ENCODE data around the gene TIFAB. TPM values are rescaled to one million over a fixed set of nuclear protein-coding genes. Genes with fewer than 3 reads are reported as not detected.

The TIFAB gene
- total RNA-seq, 1 experiment from 2014 or later = not detected

- Histone ChIP-seq H3K9me2 (ENCODE audit: insufficient read depth) (no peaks in the 10 kb centered on the region), H3K27ac (ENCODE audit: low read depth, low read length) (no peak overlapping the region), H3K27me3 (ENCODE audit: insufficient read depth, low read length) (no peaks in the 10 kb centered on the region), H3K9me3 (ENCODE audit: control insufficient read depth in 1 of 2, insufficient read depth in 1 of 2, low read depth in 1 of 2, low read length in 2 of 2) (no peaks in the 10 kb centered on the region), H3K4me2 (ENCODE audit: low read length) (no peak overlapping the region), H2AFZ (ENCODE audit: low read depth, low read length, poor library complexity, severe bottlenecking) (no peak overlapping the region), H3K9ac (ENCODE audit: low read length) (no peak overlapping the region), H3K4me1 (ENCODE audit: control insufficient read depth in 1 of 2, insufficient read depth in 2 of 2, low read length in 2 of 2) (no peaks in the 10 kb centered on the region), H4K20me1 (ENCODE audit: insufficient read depth) (no peaks in the 10 kb centered on the region), H3K79me2 (ENCODE audit: insufficient read depth, low read length) (no peaks in the 10 kb centered on the region), H3K4me3 (replicated peaks in 1 of 2; ENCODE audit: low read depth in 1 of 2, low read length in 2 of 2) (no peak overlapping the region), H3K36me3 (ENCODE audit: control insufficient read depth in 1 of 2, insufficient read depth in 2 of 2, low read length in 2 of 2) (no peaks in the 10 kb centered on the region)
- ChIA-PET POLR2A (no interaction called here), RAD21 (ENCODE audit: low non-redundant PET in 1 of 2, low total read pairs in 2 of 2, uncharacterized antibody in 2 of 2, unreplicated experiment in 2 of 2) (no interaction called here), CTCF (interaction anchor here (0.9 kb wide), 1 partner anchor 16 kb away, joined by 3 read pairs; no protein-coding TSS in a partner anchor)
- BruUV-seq (replicated peaks) = no TSS peak
- intact Hi-C loops (cut with micrococcal nuclease) = no loop called here
- DNase-seq (ENCODE audit: low read depth, low spot score) (no peak), ATAC-seq (no peak)
- TF ChIP-seq SRF (IDR thresholded peaks at IDR 0.05; ENCODE audit: low read depth) = no peak
- TF ChIP-seq POLR2A (IDR thresholded peaks at IDR 0.05; ENCODE audit: borderline replicate concordance, extremely low read depth, insufficient read depth, insufficient read length) = no peak
- TF ChIP-seq CEBPB (IDR thresholded peaks at IDR 0.05; ENCODE audit: low read depth) = no peak
- no peak for TF ChIP-seq ATF3 (IDR thresholded peaks at IDR 0.05)
- no peak for TF ChIP-seq EZH2 (IDR thresholded peaks at IDR 0.05)
- TF ChIP-seq CTCF (IDR thresholded peaks at IDR 0.05 in 2 of 3, conservative IDR thresholded peaks at IDR 0.05 in 1 of 3; ENCODE audit: borderline replicate concordance in 1 of 3, insufficient read depth in 1 of 3, low read depth in 2 of 3, low read length in 2 of 3) = no peak
- no peak for TF ChIP-seq ZFX (IDR thresholded peaks at IDR 0.05)
- no peak for TF ChIP-seq REST (IDR thresholded peaks at IDR 0.05; ENCODE audit: low read depth)
- TF ChIP-seq TCF7L2 (IDR thresholded peaks at IDR 0.05; ENCODE audit: borderline replicate concordance, extremely low read depth, insufficient read depth, insufficient read length) = no peak
- no peak for TF ChIP-seq MAX (IDR thresholded peaks at IDR 0.05)
- no peak for TF ChIP-seq EGR1 (IDR thresholded peaks at IDR 0.05; ENCODE audit: low read depth)
- no peak for TF ChIP-seq SIN3A (IDR thresholded peaks at IDR 0.05; ENCODE audit: low read depth)
- TF ChIP-seq JUND (IDR thresholded peaks at IDR 0.05) = no peak
- TF ChIP-seq ELF1 (IDR thresholded peaks at IDR 0.05; ENCODE audit: borderline replicate concordance, low read depth) = no peak
- TF ChIP-seq SP1 (IDR thresholded peaks at IDR 0.05; ENCODE audit: low read depth) = no peak
- TF ChIP-seq EZH2phosphoT487 (IDR thresholded peaks at IDR 0.05; ENCODE audit: borderline replicate concordance) = no peak
- TF ChIP-seq ZNF274 (IDR thresholded peaks at IDR 0.05; ENCODE audit: low read depth, low read length) = no peak
Measured at GRCh38 chr5:135482381-135482933, 30.3 kb upstream of the TIFAB start.

Measured in HCT116 (cell line).